Measurements from ENCODE around the gene RAB36. TPM values are rescaled to one million over a fixed set of nuclear protein-coding genes. Genes with fewer than 3 reads are reported as not detected.

RAB36 gene
- total and polyA plus RNA-seq, 3 experiments from 2014 or later = 0.93 to 1.5 (median 1.5) TPM

DNA sequence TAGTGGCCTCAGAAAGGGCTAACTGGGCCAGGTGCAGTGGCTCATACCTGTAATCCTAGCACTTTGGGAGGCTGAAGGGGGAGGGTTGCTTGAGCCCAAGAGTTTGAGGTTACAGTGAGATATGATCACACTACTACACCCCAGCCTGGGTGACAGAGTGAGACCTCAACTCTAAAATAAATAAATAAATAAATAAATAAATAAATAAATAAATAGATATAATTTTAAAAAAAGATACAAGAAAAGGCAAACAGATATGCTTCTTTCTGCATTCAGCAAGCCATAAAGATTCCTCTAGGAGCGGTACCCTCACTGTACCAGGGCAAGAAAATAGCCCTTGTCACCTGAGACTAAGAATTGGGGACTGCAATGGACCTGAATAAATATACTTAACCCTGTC lies 2.2 kb upstream of the RAB36 start:
- CTCF ChIA-PET = interaction anchor here (2.4 kb wide), 1 partner anchor 183 kb away, joined by 9 read pairs; no protein-coding TSS in a partner anchor
- Histone ChIP-seq H3K4me3 (ENCODE audit: low read length) (no peak overlapping the region), H3K27me3 (ENCODE audit: insufficient read depth, low read length, poor library complexity, severe bottlenecking) (no peaks in the 10 kb centered on the region), H3K4me1 (ENCODE audit: insufficient read depth, low read length) (peaks cover 58% of the 10 kb centered on the region), H3K36me3 (ENCODE audit: insufficient read depth, low read length) (no peaks in the 10 kb centered on the region), H3K9me3 (ENCODE audit: low read length) (no peaks in the 10 kb centered on the region), H3K27ac (ENCODE audit: low read depth, low read length) (no peak overlapping the region)
- H3K4me3 Mint-ChIP-seq = peak overlapping the region in 5 of 7 donors; percentile 44 to 90 (median 74)
- peak overlapping the region in 6 of 8 donors; percentile 91 to 99 (median 96) for H3K27ac Mint-ChIP-seq
- POLR2A ChIA-PET = no interaction called here
- H3K9me3 Mint-ChIP-seq = peaks cover 0 to 2% (median 0%) of the 10 kb centered on the region in 5 donors
- H3K36me3 Mint-ChIP-seq = no peaks in the 10 kb centered on the region
- peaks cover 0 to 3% of the 10 kb centered on the region in 2 donors for H3K27me3 Mint-ChIP-seq
- peaks cover 55 to 79% (median 73%) of the 10 kb centered on the region in 3 donors for H3K4me1 Mint-ChIP-seq
- no peak for DNase-seq

- Histone ChIP-seq H3K27ac (ENCODE audit: low read depth, low read length) (peak overlapping the region; percentile 48), H3K4me3 (ENCODE audit: low read length) (peak overlapping the region; percentile 40), H3K9me3 (ENCODE audit: low read length) (no peaks in the 10 kb centered on the region), H3K36me3 (ENCODE audit: insufficient read depth, low read length) (no peaks in the 10 kb centered on the region), H3K27me3 (ENCODE audit: insufficient read depth, low read length, poor library complexity, severe bottlenecking) (peaks cover 2% of the 10 kb centered on the region), H3K4me1 (ENCODE audit: insufficient read depth, low read length) (peaks cover 46% of the 10 kb centered on the region)
- H3K9me3 Mint-ChIP-seq = peaks cover 0 to 2% (median 0%) of the 10 kb centered on the region in 5 donors
- H3K36me3 Mint-ChIP-seq = no peaks in the 10 kb centered on the region
- no peak for DNase-seq
- peak overlapping the region; percentile 77 to 99 (median 96) for H3K27ac Mint-ChIP-seq
- CTCF ChIA-PET = interaction anchor here (0.8 to 2.4 kb wide), 11 partner anchors 9 to 189 kb away, joined by 3 to 10 read pairs (median 5); partner anchors contain the start of gene BCR
- peak overlapping the region; percentile 76 to 89 (median 80) for H3K4me3 Mint-ChIP-seq
- H3K27me3 Mint-ChIP-seq = peaks cover 0 to 3% of the 10 kb centered on the region in 2 donors
- POLR2A ChIA-PET = interaction anchor here (0.6 kb wide), 2 partner anchors 10 to 24 kb away, joined by 4 read pairs; no protein-coding TSS in a partner anchor
- H3K4me1 Mint-ChIP-seq = peaks cover 45 to 68% (median 62%) of the 10 kb centered on the region in 3 donors
Measured at GRCh38 chr22:23144432-23144831, 845 bp upstream of the RAB36 start.

DNA sequence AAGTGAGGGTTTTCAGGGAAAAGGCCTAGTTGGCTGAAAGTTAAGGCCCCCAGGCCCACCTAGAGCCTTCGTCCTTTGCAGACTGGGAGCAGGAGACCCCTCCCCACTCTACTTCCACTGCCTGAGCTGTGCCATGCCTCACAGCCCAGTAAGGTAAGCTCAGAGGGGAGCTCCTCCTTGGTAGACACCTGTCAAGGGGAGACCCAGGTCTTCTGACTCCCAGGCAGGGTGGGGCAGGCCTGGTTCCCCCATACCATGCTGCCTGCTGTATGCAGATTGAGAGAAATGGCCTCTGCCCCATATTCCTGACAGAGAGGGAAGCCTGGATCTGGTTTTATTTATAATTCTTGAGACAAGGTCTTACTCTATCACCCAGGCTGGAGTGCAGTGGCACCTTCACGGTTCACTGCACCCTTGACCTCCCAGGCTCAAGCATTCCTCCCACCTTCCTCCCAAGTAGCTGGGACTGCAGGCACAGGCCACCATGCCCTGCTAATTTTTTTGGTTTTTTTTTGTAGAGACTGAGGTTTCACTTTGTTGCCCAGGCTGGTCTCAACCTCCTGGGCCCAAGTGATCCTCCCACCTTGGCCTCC lies 697 bp downstream of the RAB36 start:
- peaks cover 36 to 53% (median 46%) of the 10 kb centered on the region in 3 donors for H3K4me1 Mint-ChIP-seq
- peaks cover 10% of the 10 kb centered on the region for H3K27me3 ChIP-seq (ENCODE audit: insufficient read depth, low read length, poor library complexity, severe bottlenecking)
- POLR2A ChIA-PET = interaction anchor here (1.0 kb wide), 1 partner anchor 8 kb away, joined by 3 read pairs; no protein-coding TSS in a partner anchor
- H3K36me3 ChIP-seq (ENCODE audit: insufficient read depth, low read length) = no peaks in the 10 kb centered on the region
- peaks cover 38% of the 10 kb centered on the region for H3K4me1 ChIP-seq (ENCODE audit: insufficient read depth, low read length)
- H3K27ac Mint-ChIP-seq = peak overlapping the region; percentile 92 to 99 (median 96)
- peaks cover 0 to 2% (median 0%) of the 10 kb centered on the region in 3 donors for H3K36me3 Mint-ChIP-seq
- H3K27ac ChIP-seq (ENCODE audit: low read depth, low read length) = peak overlapping the region; percentile 48
- peaks cover 0 to 3% of the 10 kb centered on the region in 2 donors for H3K27me3 Mint-ChIP-seq
- no peak overlapping the region for H3K4me3 ChIP-seq (ENCODE audit: low read length)
- no peaks in the 10 kb centered on the region for H3K9me3 ChIP-seq (ENCODE audit: low read length)
- CTCF ChIA-PET = interaction anchor here (1.1 to 2.4 kb wide), 5 partner anchors 11 to 191 kb away, joined by 3 to 10 read pairs (median 4); no protein-coding TSS in a partner anchor
- no peak for DNase-seq
- peak overlapping the region in 6 of 7 donors; percentile 76 to 86 (median 80) for H3K4me3 Mint-ChIP-seq
- peaks cover 0 to 2% (median 0%) of the 10 kb centered on the region in 5 donors for H3K9me3 Mint-ChIP-seq

- H3K27ac ChIP-seq (ENCODE audit: low read depth, low read length) = no peak overlapping the region
- H3K27me3 Mint-ChIP-seq = peaks cover 0 to 3% of the 10 kb centered on the region in 2 donors
- no peaks in the 10 kb centered on the region for H3K36me3 ChIP-seq (ENCODE audit: insufficient read depth, low read length)
- peaks cover 32% of the 10 kb centered on the region for H3K4me1 ChIP-seq (ENCODE audit: insufficient read depth, low read length)
- peaks cover 0 to 2% (median 0%) of the 10 kb centered on the region in 5 donors for H3K9me3 Mint-ChIP-seq
- peaks cover 33 to 46% (median 40%) of the 10 kb centered on the region in 3 donors for H3K4me1 Mint-ChIP-seq
- DNase-seq = no peak
- CTCF ChIA-PET = interaction anchor here (1.1 to 1.2 kb wide), 2 partner anchors 135 to 187 kb away, joined by 3 read pairs; no protein-coding TSS in a partner anchor
- peak overlapping the region; percentile 74 to 99 (median 94) for H3K27ac Mint-ChIP-seq
- peaks cover 0 to 2% (median 0%) of the 10 kb centered on the region in 3 donors for H3K36me3 Mint-ChIP-seq
- peak overlapping the region in 2 of 7 donors; percentile 49 to 86 for H3K4me3 Mint-ChIP-seq
- POLR2A ChIA-PET = interaction anchor here (1.0 kb wide), 1 partner anchor 8 kb away, joined by 3 read pairs; no protein-coding TSS in a partner anchor
- peaks cover 17% of the 10 kb centered on the region for H3K27me3 ChIP-seq (ENCODE audit: insufficient read depth, low read length, poor library complexity, severe bottlenecking)
- H3K9me3 ChIP-seq (ENCODE audit: low read length) = no peaks in the 10 kb centered on the region
- H3K4me3 ChIP-seq (ENCODE audit: low read length) = no peak overlapping the region
Measured at GRCh38 chr22:23146478-23147205, 1.4 kb downstream of the RAB36 start.

DNA sequence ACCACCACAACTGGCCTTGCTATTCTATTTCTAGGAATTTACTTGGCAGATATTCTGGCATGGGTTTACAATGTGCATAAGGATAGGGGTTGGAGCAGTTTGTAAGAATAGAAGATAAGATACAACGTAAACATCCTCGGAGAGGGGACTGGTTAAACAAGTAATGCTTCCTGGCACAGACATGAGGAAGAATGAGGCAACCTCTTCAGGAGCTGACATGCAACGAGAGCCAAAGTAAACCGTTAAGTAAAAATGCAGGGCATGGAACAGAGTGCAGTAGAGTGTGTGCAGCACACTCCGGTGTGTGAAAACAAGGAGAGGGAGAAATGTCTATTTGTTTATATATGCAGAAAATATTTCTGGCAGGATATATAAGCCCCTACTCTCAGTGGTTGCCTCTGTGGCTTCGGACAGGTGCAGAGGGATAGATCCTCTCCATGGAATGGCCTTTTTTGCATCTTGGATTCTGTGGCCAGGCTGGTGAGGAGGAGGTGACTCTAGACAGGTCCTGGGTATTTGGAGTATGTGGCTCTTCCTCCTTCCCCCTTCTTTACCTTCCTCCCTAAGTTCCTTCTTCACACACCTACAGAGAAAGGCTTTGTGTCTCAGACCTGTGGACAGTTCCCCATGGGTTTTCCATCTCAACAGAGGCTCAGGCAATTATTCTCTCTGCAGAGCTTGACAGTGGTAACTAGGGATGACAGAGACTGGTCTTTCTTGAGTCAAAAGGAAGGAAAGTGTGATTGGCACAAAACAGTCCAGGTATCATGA lies 2.5 kb downstream of the RAB36 start:
- Mint-ChIP-seq H3K9me3 (no peaks in the 10 kb centered on the region), H3K27me3 (peaks cover 0 to 2% of the 10 kb centered on the region in 2 donors), H3K36me3 (peaks cover 0 to 2% (median 0%) of the 10 kb centered on the region in 3 donors), H3K4me1 (peaks cover 23 to 37% (median 31%) of the 10 kb centered on the region in 3 donors), H3K4me3 (peak overlapping the region in 1 of 7 donors; percentile 17), H3K27ac (peak overlapping the region; percentile 10 to 99 (median 72))
- POLR2A ChIA-PET = no interaction called here
- Histone ChIP-seq H3K36me3 (ENCODE audit: insufficient read depth, low read length) (no peaks in the 10 kb centered on the region), H3K4me3 (ENCODE audit: low read length) (no peak overlapping the region), H3K4me1 (ENCODE audit: insufficient read depth, low read length) (peaks cover 27% of the 10 kb centered on the region), H3K27me3 (ENCODE audit: insufficient read depth, low read length, poor library complexity, severe bottlenecking) (peaks cover 21% of the 10 kb centered on the region), H3K27ac (ENCODE audit: low read depth, low read length) (no peak overlapping the region), H3K9me3 (ENCODE audit: low read length) (no peaks in the 10 kb centered on the region)
- DNase-seq = no peak
- CTCF ChIA-PET = no interaction called here

DNA sequence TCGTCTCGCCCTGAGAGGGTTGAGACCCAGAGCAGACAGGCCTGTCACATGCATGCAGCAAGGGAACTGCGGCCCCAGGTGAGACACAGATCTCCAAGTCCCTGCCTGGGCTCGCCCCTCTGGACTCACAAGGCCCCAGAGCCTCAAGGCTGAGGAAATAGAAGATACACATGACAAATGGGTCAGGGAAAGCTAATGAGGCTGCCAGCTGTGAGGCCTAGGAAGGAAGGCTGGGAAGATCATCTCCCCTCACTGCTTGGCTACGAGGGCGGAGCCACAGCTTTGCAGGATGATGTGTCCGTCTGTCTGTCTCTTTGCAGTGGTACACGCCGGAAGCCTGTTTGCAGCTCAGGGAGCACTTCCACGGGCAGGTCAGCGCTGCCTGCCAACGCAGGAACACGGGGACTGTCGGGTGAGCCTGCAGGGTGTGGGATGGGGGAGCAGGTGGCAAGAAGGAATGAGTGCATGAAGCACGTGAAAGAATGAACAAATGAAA lies 4.5 kb downstream of the RAB36 start:
- H3K4me1 ChIP-seq (ENCODE audit: insufficient read depth, low read length) = peaks cover 21% of the 10 kb centered on the region
- Mint-ChIP-seq H3K27me3 (peaks cover 0 to 2% of the 10 kb centered on the region in 2 donors), H3K27ac (peak overlapping the region in 2 of 8 donors; percentile 5 to 45), H3K4me3 (no peak overlapping the region), H3K36me3 (peaks cover 0 to 2% (median 0%) of the 10 kb centered on the region in 3 donors), H3K4me1 (peaks cover 24 to 28% (median 24%) of the 10 kb centered on the region in 3 donors), H3K9me3 (no peaks in the 10 kb centered on the region)
- H3K27me3 ChIP-seq (ENCODE audit: insufficient read depth, low read length, poor library complexity, severe bottlenecking) = peaks cover 21% of the 10 kb centered on the region
- ChIA-PET POLR2A (no interaction called here), CTCF (interaction anchor here (1.1 to 2.5 kb wide), 2 partner anchors 132 to 190 kb away, joined by 3 to 6 read pairs; no protein-coding TSS in a partner anchor)
- H3K27ac ChIP-seq (ENCODE audit: low read depth, low read length) = no peak overlapping the region
- no peaks in the 10 kb centered on the region for H3K36me3 ChIP-seq (ENCODE audit: insufficient read depth, low read length)
- no peak overlapping the region for H3K4me3 ChIP-seq (ENCODE audit: low read length)
- no peaks in the 10 kb centered on the region for H3K9me3 ChIP-seq (ENCODE audit: low read length)
- DNase-seq = no peak

DNA sequence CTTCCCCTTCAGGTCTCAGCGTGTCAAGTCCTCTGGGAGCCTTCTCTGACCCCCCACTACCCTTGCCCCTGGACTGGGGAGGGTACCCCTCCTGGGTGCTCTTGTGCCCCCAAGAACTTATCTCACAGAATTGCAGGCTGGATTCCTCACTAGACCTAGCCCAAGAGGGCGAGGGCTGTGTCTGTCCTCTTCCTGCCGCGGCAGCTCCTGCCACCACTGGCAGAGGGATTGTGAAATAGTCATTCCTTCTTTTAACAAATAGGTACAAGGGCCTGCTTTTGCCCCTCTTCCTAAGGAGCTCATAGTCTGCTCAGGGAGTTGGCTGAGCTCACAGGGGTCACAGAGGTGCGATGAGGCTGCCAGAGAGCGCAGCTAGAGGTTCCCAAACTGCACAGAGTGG lies 5.5 kb downstream of the RAB36 start:
- Mint-ChIP-seq H3K27ac (peak overlapping the region in 3 of 8 donors; percentile 41 to 71 (median 64)), H3K36me3 (peaks cover 0 to 2% (median 0%) of the 10 kb centered on the region in 3 donors), H3K9me3 (no peaks in the 10 kb centered on the region), H3K4me3 (no peak overlapping the region), H3K27me3 (peaks cover 0 to 2% of the 10 kb centered on the region in 2 donors), H3K4me1 (peaks cover 15 to 18% (median 17%) of the 10 kb centered on the region in 3 donors)
- H3K9me3 ChIP-seq (ENCODE audit: low read length) = no peaks in the 10 kb centered on the region
- no peaks in the 10 kb centered on the region for H3K36me3 ChIP-seq (ENCODE audit: insufficient read depth, low read length)
- ChIA-PET CTCF (interaction anchor here (0.9 to 2.5 kb wide), 2 partner anchors 24 to 191 kb away, joined by 3 to 6 read pairs; no protein-coding TSS in a partner anchor), POLR2A (no interaction called here)
- peaks cover 27% of the 10 kb centered on the region for H3K27me3 ChIP-seq (ENCODE audit: insufficient read depth, low read length, poor library complexity, severe bottlenecking)
- H3K4me1 ChIP-seq (ENCODE audit: insufficient read depth, low read length) = peaks cover 16% of the 10 kb centered on the region
- no peak overlapping the region for H3K27ac ChIP-seq (ENCODE audit: low read depth, low read length)
- DNase-seq = no peak
- no peak overlapping the region for H3K4me3 ChIP-seq (ENCODE audit: low read length)
